ENCODE data around the gene BMP7.
"Not testable (repeated sequence)": the region's sequence is repeated elsewhere in the genome, so short reads cannot be mapped to it uniquely, and the experiment has no call there.

Gene BMP7

DNA sequence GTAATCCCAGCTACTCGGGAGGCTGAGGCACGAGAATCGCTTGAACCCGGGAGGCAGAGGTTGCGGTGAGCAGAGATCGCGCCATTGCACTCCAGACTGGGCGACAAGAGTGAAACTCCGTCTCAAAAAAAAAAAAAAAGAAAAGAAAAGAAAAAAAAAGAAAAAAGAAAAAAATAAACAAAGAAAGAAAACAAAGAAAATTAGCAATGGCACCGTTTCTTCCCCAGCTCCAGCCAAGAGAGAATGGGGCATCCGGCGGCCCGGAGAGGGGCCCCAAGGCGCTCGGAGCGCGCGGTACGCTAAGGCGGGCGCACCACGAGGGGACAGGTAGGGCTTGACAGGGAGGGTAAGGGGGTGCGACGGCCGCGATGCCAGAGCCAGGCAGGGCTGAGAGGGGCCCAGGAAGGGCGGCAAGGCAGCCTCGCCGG is 1.5 kb downstream of the BMP7 start:
- DNase-seq: not testable (repeated sequence)

- DNase-seq: no peak
Measured at GRCh38 chr20:57263801-57264792, 2.3 kb downstream of the BMP7 start.

DNA sequence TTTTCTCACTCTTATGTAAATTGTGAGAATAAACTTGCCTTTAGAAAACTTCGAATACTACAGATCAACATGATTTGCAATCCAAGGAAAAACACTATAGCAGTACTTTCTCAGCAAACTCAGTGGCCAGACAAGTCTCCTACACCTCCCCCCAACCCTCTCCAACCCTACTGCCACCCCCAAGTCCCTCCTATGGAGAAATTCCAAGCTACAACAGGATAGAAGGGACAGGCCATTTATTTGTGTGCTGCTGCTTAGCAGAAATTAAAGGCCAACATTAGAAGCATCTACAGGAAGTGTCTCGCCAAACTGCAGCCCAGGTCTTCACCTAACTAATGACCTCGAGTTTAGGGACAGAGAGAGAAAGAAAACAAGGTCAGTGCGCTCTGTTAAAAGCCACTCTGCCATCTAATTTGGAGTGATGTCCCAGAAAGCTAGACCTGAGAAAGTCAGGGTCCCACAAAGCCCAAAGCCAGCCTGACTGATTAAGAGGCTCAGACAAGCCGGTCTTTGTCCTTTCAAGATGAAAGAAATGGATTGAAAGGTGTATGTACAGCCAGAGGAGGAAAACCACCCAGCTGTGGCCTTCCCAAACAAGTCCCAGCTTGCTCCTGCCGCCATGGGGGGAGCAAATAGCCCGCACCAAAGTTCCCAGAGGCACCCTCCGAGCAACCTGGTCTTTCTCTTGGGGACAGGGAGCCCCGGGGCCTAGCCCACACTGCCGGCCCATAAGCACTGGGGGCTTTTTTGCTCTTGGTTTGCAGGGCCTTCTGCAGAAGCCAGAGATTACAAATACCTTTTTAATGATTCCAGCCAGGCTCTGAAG is 3.4 kb downstream of the BMP7 start:
- DNase-seq: no peak

GRCh38 chr20:57262301-57262700 is 4.1 kb downstream of the BMP7 start:
- DNase-seq: no peak

GRCh38 chr20:57261457-57262251 is 4.8 kb downstream of the BMP7 start:
- no peak for DNase-seq

DNA sequence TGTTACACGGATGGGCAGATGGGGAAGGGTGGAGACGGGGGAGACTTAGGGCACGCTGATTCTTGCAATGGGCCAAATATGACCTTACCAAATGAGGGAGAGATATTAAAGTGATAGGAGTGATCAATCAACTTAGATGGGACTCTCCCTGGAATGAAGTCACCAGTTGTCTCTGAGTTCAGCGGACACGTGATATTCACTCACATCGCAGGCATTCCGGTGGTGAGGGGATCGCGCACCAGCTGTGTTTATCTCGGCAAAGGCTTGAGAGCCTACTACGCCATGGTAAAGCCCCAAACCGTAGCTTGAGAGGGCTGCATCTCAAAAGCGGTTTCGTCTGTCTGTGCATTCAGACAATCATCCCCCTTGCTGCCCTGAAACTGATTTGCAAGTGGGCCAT is 5.5 kb downstream of the BMP7 start:
- DNase-seq: no peak

- no peak for DNase-seq
Measured at GRCh38 chr20:57259938-57260921, 6.2 kb downstream of the BMP7 start.

- no peak for DNase-seq
Measured at GRCh38 chr20:57259121-57259937, 7.1 kb downstream of the BMP7 start.

- DNase-seq: no peak
Measured at GRCh38 chr20:57257701-57258453, 8.6 kb downstream of the BMP7 start.

DNA sequence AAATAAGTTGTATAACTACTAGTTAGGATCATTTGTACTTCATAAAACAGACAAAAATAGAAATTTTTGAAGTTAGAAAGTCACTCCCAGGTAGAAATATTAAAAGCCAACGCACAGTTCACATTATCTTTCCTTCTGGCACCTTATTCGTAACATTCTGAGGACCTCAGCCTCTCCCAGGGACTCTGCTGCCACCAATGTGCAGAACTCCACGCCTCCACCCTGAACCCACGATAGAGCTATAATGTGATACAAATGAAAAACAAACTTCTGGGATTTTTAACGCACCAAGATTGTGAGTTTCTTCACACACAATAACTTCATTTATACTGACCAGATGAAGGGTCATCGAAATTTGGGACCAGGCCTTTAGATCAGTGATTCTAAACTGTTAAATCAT is 9.5 kb downstream of the BMP7 start:
- DNase-seq: no peak

DNA sequence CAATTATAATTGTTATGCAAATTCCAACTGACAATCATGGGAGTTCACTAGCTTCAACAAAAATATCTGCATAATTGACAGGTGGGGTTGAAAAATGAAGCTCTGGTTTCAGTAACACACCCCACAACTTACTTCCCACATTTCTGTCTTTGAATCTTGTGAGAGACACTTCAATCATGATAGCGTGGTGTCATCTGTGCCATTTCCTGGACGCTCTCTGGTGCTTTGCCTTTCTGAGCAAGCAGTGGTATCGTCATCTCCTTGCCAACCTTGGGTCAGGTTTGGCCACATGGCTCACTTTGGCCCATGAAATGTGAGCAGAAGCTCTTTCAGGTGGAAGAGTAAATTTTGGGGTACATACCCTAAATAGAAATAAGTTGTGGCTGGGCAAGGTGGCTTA is 10.2 kb downstream of the BMP7 start:
- DNase-seq: no peak

DNA sequence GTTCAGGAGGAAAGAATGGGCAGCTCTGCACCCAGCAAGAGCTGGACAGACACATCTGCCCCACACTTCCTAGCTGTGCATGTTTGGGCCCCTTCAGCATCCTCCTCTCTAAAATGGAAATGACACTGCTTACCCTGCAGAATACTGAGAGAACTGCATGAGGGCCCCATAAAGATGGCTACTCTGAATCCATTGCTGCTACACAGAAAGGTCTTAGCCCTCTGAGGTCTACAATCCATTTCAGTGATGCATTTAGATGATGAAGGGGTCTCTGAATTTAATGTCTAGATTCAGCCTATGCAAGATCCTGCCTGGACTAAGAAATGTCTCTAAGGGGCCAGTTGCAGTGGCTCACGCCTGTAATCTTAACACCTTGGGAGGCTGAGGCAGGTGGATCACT is 11.3 kb downstream of the BMP7 start:
- DNase-seq: no peak

- no peak for DNase-seq
Measured at GRCh38 chr20:57252559-57253162, 13.8 kb downstream of the BMP7 start.

DNA sequence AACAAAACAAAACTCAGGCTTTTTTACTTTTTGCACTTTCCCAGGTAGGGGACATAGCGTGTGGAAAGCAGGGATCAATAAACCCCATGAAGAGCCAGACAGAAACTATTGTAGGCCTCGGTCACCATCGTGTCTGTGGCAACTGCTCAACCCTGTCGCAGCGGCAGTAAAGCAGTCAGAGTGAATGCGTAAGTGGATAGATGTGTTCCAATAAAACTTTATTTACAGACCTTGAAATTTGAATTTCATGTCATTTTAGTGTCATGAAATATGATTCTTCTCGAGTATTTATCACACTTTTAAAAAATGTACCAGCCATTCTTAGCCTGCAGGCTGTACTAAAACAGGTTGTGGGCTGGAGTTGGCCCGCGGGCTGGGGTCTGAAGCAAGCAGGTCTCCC is 14.5 kb downstream of the BMP7 start:
- no peak for DNase-seq

DNA sequence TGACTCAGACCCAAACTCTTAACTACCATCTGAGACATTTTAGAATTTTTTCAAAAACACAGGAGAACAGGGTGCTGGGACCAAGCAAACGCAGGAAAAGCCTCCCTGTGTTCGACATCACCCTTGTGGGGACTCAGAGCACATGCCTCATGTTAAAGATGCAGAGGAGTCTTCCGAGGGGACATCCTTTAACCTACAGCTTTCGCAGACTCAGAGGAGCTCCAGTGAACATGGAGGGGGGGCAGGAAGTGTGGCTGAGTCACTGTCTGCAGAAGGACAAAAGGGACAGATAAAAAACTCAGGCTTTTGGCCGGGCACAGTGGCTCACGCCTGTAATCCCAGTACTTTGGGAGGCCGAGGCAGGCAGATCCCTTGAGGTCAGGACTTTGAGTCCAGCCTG is 15.1 kb downstream of the BMP7 start:
- no peak for DNase-seq

GRCh38 chr20:57250607-57251343 is 15.7 kb downstream of the BMP7 start:
- DNase-seq: no peak

DNA sequence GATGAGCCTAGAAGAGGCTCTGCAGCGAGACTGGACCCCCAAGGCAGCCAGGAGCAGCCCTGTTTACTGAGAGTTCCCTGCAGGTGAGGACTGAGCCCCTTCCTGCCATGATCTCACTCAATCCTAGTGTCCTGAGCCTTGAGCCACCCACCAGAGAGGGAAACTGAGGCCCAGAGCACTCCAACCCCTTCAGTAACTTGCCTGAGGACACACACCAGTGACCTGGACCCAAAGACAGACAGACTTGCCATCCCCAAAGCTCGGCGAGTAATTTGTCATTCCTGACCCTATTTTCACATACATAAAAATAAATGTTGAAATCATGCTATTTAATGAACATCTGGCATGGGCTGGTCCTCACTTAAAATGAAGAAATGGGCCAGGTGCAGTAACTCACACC is 16.7 kb downstream of the BMP7 start:
- DNase-seq: no peak

GRCh38 chr20:57249073-57249472 is 17.4 kb downstream of the BMP7 start:
- DNase-seq: no peak

All from NCI-H2171 (cell line).